ENCODE data around the gene ALK.
A peak's percentile ranks its signal among the peaks of the same experiment; 100 is the strongest.

The ALK gene

GRCh38 chr2:29936020-29936419 is 14.6 kb upstream of the ALK start:
- Histone ChIP-seq H2AFZ (ENCODE audit: low read length) (no peak overlapping the region), H3K36me3 (ENCODE audit: insufficient read depth, low read length) (no peaks in the 10 kb centered on the region), H3K9me3 (ENCODE audit: low read length) (no peaks in the 10 kb centered on the region), H3F3A (ENCODE audit: insufficient read depth, low read length) (no peaks in the 10 kb centered on the region), H3K4me1 (ENCODE audit: insufficient read depth, low read length, severe bottlenecking) (no peaks in the 10 kb centered on the region), H3K27me3 (ENCODE audit: insufficient read depth, low read length) (no peaks in the 10 kb centered on the region), H3K4me3 (ENCODE audit: low read depth, low read length, poor library complexity, severe bottlenecking) (no peak overlapping the region), H3K27ac (ENCODE audit: low read depth, low read length, poor library complexity, severe bottlenecking) (no peak overlapping the region), H3K9me2 (ENCODE audit: low read depth, low read length) (no peaks in the 10 kb centered on the region), H3K4me2 (ENCODE audit: low read length) (no peak overlapping the region), H4K20me1 (ENCODE audit: insufficient read depth, low read length) (no peaks in the 10 kb centered on the region), H3K9ac (ENCODE audit: low read length) (no peak overlapping the region), H3K79me2 (ENCODE audit: insufficient read depth, low read length) (no peaks in the 10 kb centered on the region)
- no peak for TF ChIP-seq EZH2 (IDR thresholded peaks at IDR 0.05; ENCODE audit: borderline replicate concordance, low read length)
- no peak for TF ChIP-seq CTCF (IDR thresholded peaks at IDR 0.05; ENCODE audit: low read length)

- Histone ChIP-seq H3K27me3 (ENCODE audit: insufficient read depth, low read length) (no peaks in the 10 kb centered on the region), H4K20me1 (ENCODE audit: insufficient read depth, low read length) (no peaks in the 10 kb centered on the region), H3F3A (ENCODE audit: insufficient read depth, low read length) (no peaks in the 10 kb centered on the region), H3K36me3 (ENCODE audit: insufficient read depth, low read length) (no peaks in the 10 kb centered on the region), H3K9me3 (ENCODE audit: low read length) (no peaks in the 10 kb centered on the region), H3K9me2 (ENCODE audit: low read depth, low read length) (no peaks in the 10 kb centered on the region), H3K4me3 (ENCODE audit: low read depth, low read length, poor library complexity, severe bottlenecking) (no peak overlapping the region), H3K79me2 (ENCODE audit: insufficient read depth, low read length) (no peaks in the 10 kb centered on the region), H3K4me2 (ENCODE audit: low read length) (no peak overlapping the region), H2AFZ (ENCODE audit: low read length) (no peak overlapping the region), H3K4me1 (ENCODE audit: insufficient read depth, low read length, severe bottlenecking) (no peaks in the 10 kb centered on the region), H3K9ac (ENCODE audit: low read length) (no peak overlapping the region), H3K27ac (ENCODE audit: low read depth, low read length, poor library complexity, severe bottlenecking) (no peak overlapping the region)
- TF ChIP-seq EZH2 (IDR thresholded peaks at IDR 0.05; ENCODE audit: borderline replicate concordance, low read length), result no peak
- TF ChIP-seq CTCF (IDR thresholded peaks at IDR 0.05; ENCODE audit: low read length), result no peak
Observed at GRCh38 chr2:29931818-29932217, 10.4 kb upstream of the ALK start.

GRCh38 chr2:29923110-29923721 is 1.8 kb upstream of the ALK start:
- Histone ChIP-seq H3K27ac (ENCODE audit: low read depth, low read length, poor library complexity, severe bottlenecking) (no peak overlapping the region), H3K9me3 (ENCODE audit: low read length) (no peaks in the 10 kb centered on the region), H3K4me2 (ENCODE audit: low read length) (no peak overlapping the region), H2AFZ (ENCODE audit: low read length) (no peak overlapping the region), H3K36me3 (ENCODE audit: insufficient read depth, low read length) (no peaks in the 10 kb centered on the region), H3F3A (ENCODE audit: insufficient read depth, low read length) (no peaks in the 10 kb centered on the region), H3K27me3 (ENCODE audit: insufficient read depth, low read length) (no peaks in the 10 kb centered on the region), H3K4me3 (ENCODE audit: low read depth, low read length, poor library complexity, severe bottlenecking) (no peak overlapping the region), H3K9me2 (ENCODE audit: low read depth, low read length) (no peaks in the 10 kb centered on the region), H4K20me1 (ENCODE audit: insufficient read depth, low read length) (no peaks in the 10 kb centered on the region), H3K9ac (ENCODE audit: low read length) (no peak overlapping the region), H3K79me2 (ENCODE audit: insufficient read depth, low read length) (no peaks in the 10 kb centered on the region), H3K4me1 (ENCODE audit: insufficient read depth, low read length, severe bottlenecking) (no peaks in the 10 kb centered on the region)
- TF ChIP-seq EZH2 (IDR thresholded peaks at IDR 0.05; ENCODE audit: borderline replicate concordance, low read length), result no peak
- TF ChIP-seq CTCF (IDR thresholded peaks at IDR 0.05; ENCODE audit: low read length), result peak; percentile 86
